ENCODE data around the gene ZNF653.
"Not testable (repeated sequence)": the region's sequence is repeated elsewhere in the genome, so short reads cannot be mapped to it uniquely, and the experiment has no call there.

Gene ZNF653

GRCh38 chr19:11445141-11445540 is 60.5 kb downstream of the ZNF653 start:
- Mint-ChIP-seq H3K36me3 (ENCODE audit: insufficient read depth) (peaks cover 36% of the 10 kb centered on the region), H3K27me3 (no peaks in the 10 kb centered on the region), H3K4me1 (peaks cover 24% of the 10 kb centered on the region), H3K9me3 (no peaks in the 10 kb centered on the region), H3K27ac (ENCODE audit: low read depth) (no peak overlapping the region), H3K4me3 (no peak overlapping the region)
- DNase-seq (ENCODE audit: low spot score in 2 of 2) (no peak), ATAC-seq (replicated peaks; ENCODE audit: extremely low read depth, poor library complexity, severe bottlenecking) (no peak)

- no peak overlapping the region for H3K4me3 Mint-ChIP-seq
- H3K9me3 Mint-ChIP-seq: no peaks in the 10 kb centered on the region
- peaks cover 41% of the 10 kb centered on the region for H3K36me3 Mint-ChIP-seq (ENCODE audit: insufficient read depth)
These were observed 61.6 kb downstream of the ZNF653 start for GRCh38 chr19:11444059-11444458.

GRCh38 chr19:11437955-11438354 is 67.7 kb downstream of the ZNF653 start:
- no peak overlapping the region for H3K27ac Mint-ChIP-seq (ENCODE audit: low read depth)

More at GRCh38 chr19:11444059-11444458, 61.6 kb downstream of the ZNF653 start:
- DNase-seq (ENCODE audit: low spot score in 2 of 2) (no peak), ATAC-seq (replicated peaks; ENCODE audit: extremely low read depth, poor library complexity, severe bottlenecking) (no peak)
- Mint-ChIP-seq H3K4me1 (peaks cover 24% of the 10 kb centered on the region), H3K27me3 (no peaks in the 10 kb centered on the region), H3K27ac (ENCODE audit: low read depth) (no peak overlapping the region)

GRCh38 chr19:11435833-11436313 is 69.8 kb downstream of the ZNF653 start:
- Mint-ChIP-seq H3K4me1 (peaks cover 21% of the 10 kb centered on the region), H3K27ac (ENCODE audit: low read depth) (peak overlapping the region; percentile 93), H3K36me3 (ENCODE audit: insufficient read depth) (peaks cover 42% of the 10 kb centered on the region), H3K27me3 (no peaks in the 10 kb centered on the region), H3K4me3 (peak overlapping the region; percentile 98), H3K9me3 (no peaks in the 10 kb centered on the region)
- ATAC-seq (replicated peaks; ENCODE audit: extremely low read depth, poor library complexity, severe bottlenecking) (no peak), DNase-seq (ENCODE audit: low spot score in 2 of 2) (no peak)

More at GRCh38 chr19:11437955-11438354, 67.7 kb downstream of the ZNF653 start:
- Mint-ChIP-seq H3K36me3 (ENCODE audit: insufficient read depth) (peaks cover 55% of the 10 kb centered on the region), H3K4me3 (peak overlapping the region; percentile 98), H3K27me3 (no peaks in the 10 kb centered on the region), H3K9me3 (no peaks in the 10 kb centered on the region), H3K4me1 (peaks cover 36% of the 10 kb centered on the region)
- DNase-seq (ENCODE audit: low spot score in 2 of 2) (no peak), ATAC-seq (replicated peaks; ENCODE audit: extremely low read depth, poor library complexity, severe bottlenecking) (no peak)

- DNase-seq (ENCODE audit: low spot score in 2 of 2) (peak; percentile 95 to 99), ATAC-seq (replicated peaks; ENCODE audit: extremely low read depth, poor library complexity, severe bottlenecking) (peak; percentile 97)
- peaks cover 37% of the 10 kb centered on the region for H3K36me3 Mint-ChIP-seq (ENCODE audit: insufficient read depth)
- peak within 1 kb of the TSS; percentile 93 for H3K27ac Mint-ChIP-seq (ENCODE audit: low read depth)
- peaks cover 19% of the 10 kb centered on the region for H3K4me1 Mint-ChIP-seq
- peak within 1 kb of the TSS; percentile 98 for H3K4me3 Mint-ChIP-seq
- H3K27me3 Mint-ChIP-seq: no peaks in the 10 kb centered on the region
- H3K9me3 Mint-ChIP-seq: no peaks in the 10 kb centered on the region
These were observed 70.4 kb downstream of the ZNF653 start, which contains the start of the genes ODAD3 and PRKCSH for GRCh38 chr19:11435057-11435832. TSS of gene ODAD3 (minus strand) at chr19:11435121. CDS start at chr19:11435016, 105 bp downstream. TSS of gene PRKCSH (plus strand) at chr19:11435635. CDS start at chr19:11436118, 483 bp downstream.

GRCh38 chr19:11434703-11435056 is 71.0 kb downstream of the ZNF653 start:
- ATAC-seq (replicated peaks; ENCODE audit: extremely low read depth, poor library complexity, severe bottlenecking): peak; percentile 1

GRCh38 chr19:11433526-11433925 is 72.1 kb downstream of the ZNF653 start:
- not testable (repeated sequence) for ATAC-seq (replicated peaks; ENCODE audit: extremely low read depth, poor library complexity, severe bottlenecking); H3K4me3 Mint-ChIP-seq; DNase-seq (ENCODE audit: low spot score in 2 of 2); H3K27ac Mint-ChIP-seq (ENCODE audit: low read depth); H3K27me3 Mint-ChIP-seq; H3K9me3 Mint-ChIP-seq
- Mint-ChIP-seq H3K36me3 (ENCODE audit: insufficient read depth) (peaks cover 29% of the 10 kb centered on the region), H3K4me1 (peaks cover 19% of the 10 kb centered on the region)

More at GRCh38 chr19:11434703-11435056, 71.0 kb downstream of the ZNF653 start:
- no peaks in the 10 kb centered on the region for H3K9me3 Mint-ChIP-seq
- H3K36me3 Mint-ChIP-seq (ENCODE audit: insufficient read depth): peaks cover 33% of the 10 kb centered on the region
- peaks cover 19% of the 10 kb centered on the region for H3K4me1 Mint-ChIP-seq
- H3K27me3 Mint-ChIP-seq: no peaks in the 10 kb centered on the region
- peak overlapping the region; percentile 98 for H3K4me3 Mint-ChIP-seq
- peak overlapping the region; percentile 93 for H3K27ac Mint-ChIP-seq (ENCODE audit: low read depth)
- no peak for DNase-seq (ENCODE audit: low spot score in 2 of 2)
